Right ventricle myocardium inferior (tissue), 1 donor: ENCODE data around the gene BID. TPM values are rescaled to one million over a fixed set of nuclear protein-coding genes. Genes with fewer than 3 reads are reported as not detected.

Source experiments
- ATAC-seq: fragments of 200-7000 bp; cut with Tn5 transposase; one replicate; pipeline ENCODE4 v1.9.1; 2020; ENCODE audit warnings: mild to moderate bottlenecking, moderate library complexity
- DNase-seq: peaks from one replicate; pipeline ENCODE4 v3.0.0; 2021; ENCODE audit errors: missing footprints
- intact Hi-C: fragments of 100-400 bp; cut with DNase I; formaldehyde crosslinking; loops from one replicate; pipeline ENCODE4 v1.11.0; 2022
- long read RNA-seq: library from polyadenylated mRNA; unstranded; transcript quantifications from one replicate; pipeline ENCODE4 v2.0.0, GENCODE V29; 2021
- total RNA-seq: library from RNA; stranded (reverse); fragmentation: NEBNext Ultra II Directional; extraction: Animal tissue kit (Norgen Biotek cat#: 25700); gene quantifications from one replicate; pipeline ENCODE4 v1.2.1, GENCODE V29; 2021
- donor health status: DM: no; HTN: yes; CAD: no; lungs with severe emphysema.

The BID gene
- total RNA-seq, result 23.2 TPM
- long read RNA-seq, transcript BID-215 (6 exons, 2,199 nt), result major isoform, 11 of 14 reads
- long read RNA-seq, partial matches to known transcripts, result 0 of 14 reads
- long read RNA-seq, other reads (novel, unspliced or antisense), result 1 of 14 reads

DNA sequence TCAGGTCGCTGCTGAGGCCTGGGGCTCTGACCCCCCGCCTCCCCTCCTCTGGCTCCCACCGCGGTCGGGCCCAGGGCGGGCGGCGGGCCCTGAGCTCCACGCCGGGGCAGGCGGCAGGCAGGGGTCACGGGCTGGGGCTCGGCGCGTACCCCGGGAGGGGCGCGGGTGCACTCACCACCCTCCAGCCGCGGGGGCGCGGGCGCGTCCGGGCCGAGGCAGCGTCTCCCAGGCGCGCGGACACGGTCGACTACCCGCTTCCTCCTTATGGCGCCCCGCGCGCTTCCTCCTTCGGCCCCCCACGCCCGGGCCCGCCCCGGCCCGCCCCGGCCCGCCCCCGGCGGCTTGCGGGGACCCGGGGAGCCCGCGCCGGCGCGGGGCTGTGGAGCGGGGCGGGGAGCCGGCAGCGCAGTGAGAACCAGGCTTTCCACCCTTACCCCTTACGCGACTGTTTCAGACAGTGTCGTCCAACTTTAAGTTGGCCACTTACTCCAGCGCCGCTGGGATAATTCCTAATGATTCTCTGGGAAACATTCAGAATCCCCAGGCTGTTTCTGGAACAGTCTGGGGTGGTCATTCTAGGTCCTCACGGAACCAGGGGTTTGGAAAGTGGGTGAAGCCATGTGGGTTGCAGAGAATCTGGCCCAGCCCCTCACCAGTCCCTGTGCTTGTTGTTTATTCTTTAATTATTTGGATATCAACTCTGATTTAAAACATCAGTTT lies at the start of gene BID:
Gene BID (minus strand): TSS at position 264 of the 720 bp plus-strand sequence. CDS start 24,353 bp downstream, outside the sequence.
- DNase-seq (peak; percentile 90), ATAC-seq (peak; percentile 26)
- intact Hi-C loops, result no loop called here

DNA sequence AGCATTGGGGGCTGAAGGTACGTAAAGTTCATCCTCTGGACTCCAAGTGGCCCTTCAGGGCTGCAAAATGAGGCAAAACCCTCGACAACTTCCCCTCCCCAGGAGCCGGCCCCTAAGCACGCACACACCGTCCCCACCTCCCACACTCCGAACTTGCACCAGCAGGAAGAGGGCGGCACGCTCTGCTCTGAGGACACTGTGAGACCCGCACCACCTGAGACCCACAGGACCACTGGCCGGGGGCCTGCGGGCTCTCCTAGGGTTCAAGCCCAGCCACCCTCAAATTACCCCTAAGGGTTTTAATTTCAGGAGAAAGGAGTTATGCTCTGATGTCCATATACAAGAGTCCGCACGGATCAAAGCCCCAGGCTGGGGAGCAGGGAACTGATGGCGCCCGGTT lies 49.7 kb upstream of the BID start:
- DNase-seq (no peak), ATAC-seq (no peak)
- intact Hi-C loops, result no loop called here

DNA sequence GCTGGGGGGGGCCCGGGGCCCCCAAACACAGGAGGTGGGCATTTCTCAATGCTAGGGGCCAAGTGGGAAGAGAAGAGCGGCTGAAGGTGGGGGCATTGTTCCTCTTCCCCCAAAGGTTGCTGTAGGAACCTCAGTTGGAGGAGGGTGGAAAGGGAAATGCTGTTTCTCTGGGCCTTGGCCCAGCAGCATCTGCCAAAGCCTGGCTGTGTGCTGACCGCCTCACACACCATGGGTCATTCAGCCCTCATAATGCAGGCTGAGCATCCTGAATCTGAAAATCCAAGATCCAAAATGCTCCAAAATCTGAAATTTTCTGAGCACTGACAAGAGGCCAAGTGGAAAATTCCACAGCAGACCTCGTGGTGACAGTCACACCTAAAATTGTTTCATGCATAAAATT lies 49.0 kb upstream of the BID start:
- no peak for ATAC-seq
- no peak for DNase-seq
- intact Hi-C loops, result no loop called here

DNA sequence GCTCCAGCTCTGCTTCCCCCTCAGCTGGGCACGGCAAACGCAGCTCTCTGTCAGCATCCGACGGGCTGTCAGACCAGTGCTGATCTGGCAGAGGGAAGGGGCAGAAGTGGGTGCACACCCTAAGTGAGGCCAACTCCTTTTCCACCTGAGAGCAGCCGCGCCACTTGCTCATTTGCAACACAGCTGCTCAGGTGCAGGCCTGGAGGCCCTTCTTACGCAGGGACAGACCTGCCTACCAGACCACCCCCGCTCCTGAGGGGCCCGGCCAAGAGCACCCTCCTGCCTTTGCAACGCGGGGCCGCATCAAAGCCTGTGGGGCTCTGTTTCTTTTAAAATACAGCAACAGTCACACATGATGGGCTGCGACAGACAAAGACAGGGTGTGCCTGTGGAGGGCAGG lies 47.8 kb upstream of the BID start:
- intact Hi-C loops, result no loop called here
- no peak for ATAC-seq
- no peak for DNase-seq

DNA sequence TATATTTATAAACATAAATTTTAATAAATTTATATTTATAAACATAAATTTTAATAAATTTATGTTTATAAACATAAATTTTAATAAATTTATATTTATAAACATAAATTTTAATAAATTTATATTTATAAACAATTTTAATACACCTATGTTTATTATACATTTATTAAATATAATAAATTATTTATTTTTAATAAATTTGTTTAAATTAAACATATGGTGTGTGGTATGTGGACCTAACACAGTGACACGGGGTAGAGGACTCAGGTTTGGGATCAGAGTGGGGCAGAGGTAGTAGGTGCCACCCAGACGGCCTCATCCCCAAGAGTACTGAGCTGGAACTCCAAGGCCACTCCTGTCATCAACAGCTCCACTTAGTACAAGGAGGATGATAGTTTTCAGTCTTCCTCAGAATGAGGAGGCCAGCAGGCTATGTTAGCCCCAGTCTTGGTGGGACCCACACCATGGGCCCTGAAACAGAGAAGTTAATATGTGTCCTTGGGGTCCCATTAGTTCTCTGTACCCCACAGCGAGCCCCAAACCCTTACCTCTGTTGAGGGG lies 46.7 kb upstream of the BID start:
- no peak for ATAC-seq
- intact Hi-C loops, result no loop called here
- DNase-seq, result no peak

DNA sequence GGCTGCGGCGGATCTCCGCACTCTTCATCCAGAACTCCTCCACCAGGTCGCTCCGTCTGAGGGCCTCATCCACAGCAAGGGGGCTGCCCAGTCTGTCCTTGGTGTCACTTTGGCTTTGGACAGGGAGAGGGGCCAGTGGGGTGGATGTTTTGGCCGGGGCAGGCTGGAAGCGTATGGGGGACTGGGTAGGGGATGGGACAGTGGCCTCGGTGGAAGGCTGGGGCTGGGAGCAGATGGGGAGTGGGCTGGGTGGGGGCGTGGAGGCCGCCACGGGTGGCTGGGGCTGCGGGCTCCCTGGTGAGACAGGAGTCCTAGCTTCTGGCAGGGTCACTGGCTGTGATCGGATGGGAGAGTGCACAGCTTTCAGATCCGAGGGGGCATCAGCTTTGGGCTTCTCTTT lies 44.4 kb upstream of the BID start:
- intact Hi-C loops, result no loop called here
- ATAC-seq, result no peak
- DNase-seq, result no peak

DNA sequence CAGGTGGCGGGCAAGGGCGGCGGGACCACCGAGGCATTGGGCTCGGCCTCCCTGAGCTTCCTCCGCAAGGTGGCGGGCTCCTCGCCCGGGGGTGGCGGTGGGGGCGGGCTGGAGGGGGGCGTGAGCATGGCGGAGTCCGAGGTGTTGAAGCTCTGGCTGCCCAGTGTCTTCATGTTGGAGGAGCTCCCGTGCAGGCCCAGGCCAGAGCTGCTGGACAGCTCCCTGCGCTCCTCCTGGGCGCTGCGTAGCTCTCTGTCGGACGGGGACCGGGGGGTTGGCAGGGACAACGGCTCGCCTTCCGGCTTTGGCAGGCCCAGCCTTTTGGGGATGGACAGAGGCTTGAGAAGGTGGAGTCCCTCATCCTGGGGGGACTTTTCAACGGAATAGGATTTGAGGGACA lies 43.9 kb upstream of the BID start:
- ATAC-seq (no peak), DNase-seq (no peak)
- intact Hi-C loops, result no loop called here

DNA sequence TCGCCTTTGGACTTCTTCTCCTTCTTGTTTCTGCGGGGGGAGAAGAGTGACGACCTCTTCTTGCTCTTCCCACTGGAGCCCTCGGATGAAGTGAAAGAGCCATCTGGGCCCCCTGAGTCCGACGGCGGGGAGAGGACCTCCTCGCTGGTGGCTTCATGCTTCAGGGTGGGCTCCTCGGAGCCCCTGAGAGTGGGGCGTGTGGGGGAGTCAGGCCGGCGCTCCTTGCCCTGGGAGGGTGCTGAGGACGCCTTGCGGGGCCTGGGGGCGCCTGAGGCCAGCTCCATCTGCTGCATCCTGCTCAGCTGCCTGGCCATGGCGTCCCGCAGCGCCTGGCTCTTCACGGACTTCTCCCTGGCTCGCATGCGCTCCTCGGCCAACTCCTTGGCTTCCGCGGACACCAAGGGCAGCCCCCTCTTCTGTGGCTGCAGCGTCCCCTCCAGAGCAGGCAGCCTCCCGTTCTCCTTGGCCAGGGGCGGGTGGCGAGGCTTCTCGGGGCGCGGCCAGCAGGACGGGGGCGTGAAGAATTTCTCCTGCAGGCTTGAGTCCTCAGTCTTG lies 43.3 kb upstream of the BID start:
- no peak for DNase-seq
- ATAC-seq, result no peak
- intact Hi-C loops, result no loop called here

DNA sequence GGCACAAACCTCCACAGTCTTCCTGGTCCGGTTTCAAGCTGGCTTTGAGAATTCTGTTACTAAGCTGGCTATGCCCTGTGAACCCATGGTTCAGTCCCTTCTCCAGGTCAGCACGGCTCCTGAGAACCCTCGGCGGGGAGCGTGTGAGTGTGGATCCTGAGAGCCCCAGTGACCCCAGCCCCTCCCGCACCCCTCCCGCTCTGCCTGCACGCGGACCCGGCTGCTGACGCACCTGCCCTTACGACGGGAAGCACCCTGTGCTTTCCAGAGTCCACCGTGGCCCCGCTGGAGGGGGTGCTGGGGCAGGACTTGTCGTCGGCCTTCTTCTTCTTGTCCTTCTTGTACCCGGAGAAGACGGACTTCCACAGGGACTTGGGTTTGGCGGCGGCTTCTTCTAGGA lies 42.8 kb upstream of the BID start:
- DNase-seq (no peak), ATAC-seq (no peak)
- intact Hi-C loops, result no loop called here

DNA sequence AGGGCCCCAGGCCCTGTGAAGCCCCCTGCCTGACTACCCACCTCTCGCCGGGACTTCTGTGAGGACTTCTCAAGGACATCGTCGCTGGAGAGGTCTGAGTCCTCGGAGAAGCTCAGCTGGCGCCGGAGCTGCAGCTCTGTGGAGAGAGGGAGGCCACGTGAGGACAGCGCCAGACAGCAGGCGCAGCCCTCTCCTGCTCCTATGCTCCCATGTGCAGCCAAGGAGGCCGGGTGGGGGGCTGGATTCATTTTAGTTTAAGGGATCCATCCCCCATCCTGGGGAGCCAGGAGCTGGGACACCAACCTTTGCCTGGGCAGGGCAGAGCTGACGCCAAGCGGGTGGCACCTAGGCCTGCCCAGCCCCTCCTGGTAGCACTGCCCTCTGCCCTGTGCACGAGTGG lies 42.4 kb upstream of the BID start:
- ATAC-seq (no peak), DNase-seq (no peak)
- intact Hi-C loops, result no loop called here

DNA sequence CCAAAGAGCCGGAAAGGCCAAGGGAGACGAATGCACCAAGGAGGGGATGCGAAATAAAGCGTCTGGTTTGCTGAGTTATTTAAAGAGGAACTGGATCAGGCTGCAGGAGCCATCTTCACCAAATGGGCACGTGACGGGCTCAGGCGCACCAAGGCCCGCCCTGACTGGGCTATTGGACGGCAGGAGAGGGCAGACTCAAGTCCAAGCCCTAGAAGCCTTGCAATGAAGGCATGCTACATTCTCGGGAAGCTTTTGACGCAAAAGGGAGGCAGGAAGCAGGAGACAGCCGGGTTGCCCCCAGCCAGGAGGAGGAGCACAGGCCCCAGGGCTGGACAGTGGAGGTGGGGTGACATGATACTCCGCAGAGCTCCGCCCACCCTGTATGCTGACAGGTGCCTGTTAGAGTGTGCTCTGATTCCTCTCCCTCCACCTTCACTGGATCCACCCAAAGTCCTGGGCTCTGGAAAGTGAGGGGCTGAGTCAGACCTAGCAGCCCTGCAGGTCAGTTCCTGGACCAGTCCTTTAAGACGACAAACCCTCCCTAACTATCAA lies 41.5 kb upstream of the BID start:
- ATAC-seq (no peak), DNase-seq (no peak)
- intact Hi-C loops, result no loop called here

DNA sequence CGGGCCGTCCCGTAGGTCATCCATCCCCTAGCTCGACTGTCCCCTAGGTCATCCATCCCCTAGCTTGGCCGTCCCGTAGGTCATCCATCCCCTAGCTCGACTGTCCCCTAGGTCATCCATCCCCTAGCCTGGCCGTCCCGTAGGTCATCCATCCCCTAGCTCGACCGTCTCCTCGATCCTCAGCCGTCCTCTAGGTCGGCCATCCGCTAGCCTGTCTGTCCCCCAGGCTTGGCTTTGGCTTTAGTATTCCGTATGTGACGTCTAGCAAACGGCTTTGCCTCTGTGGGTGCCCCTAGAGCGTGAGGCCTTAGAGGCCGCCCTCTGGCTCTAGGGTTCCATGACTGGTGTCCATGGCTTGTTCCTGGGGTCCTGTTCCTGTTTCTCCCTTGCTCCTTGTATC lies 40.6 kb upstream of the BID start:
- intact Hi-C loops, result no loop called here
- ATAC-seq (no peak), DNase-seq (no peak)

DNA sequence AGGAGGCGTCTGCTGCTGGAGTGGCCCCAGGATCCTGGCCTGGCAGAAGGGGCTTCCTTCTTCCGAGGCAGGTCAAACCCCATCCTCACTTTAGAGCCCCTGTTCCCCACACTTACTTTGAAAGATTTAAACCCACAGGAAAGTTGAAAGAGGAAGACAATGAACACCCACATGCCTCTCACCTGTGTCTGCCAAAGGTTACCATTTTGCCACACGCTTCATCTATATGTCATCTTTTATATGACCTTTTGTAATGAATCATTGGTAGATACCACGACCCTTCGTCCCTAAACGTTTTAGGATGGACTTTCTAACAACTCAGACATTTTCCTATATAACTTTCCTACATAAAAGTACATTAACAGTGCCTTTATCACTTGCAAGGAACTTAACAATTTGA lies 39.8 kb upstream of the BID start:
- no peak for DNase-seq
- ATAC-seq, result no peak
- intact Hi-C loops, result no loop called here

DNA sequence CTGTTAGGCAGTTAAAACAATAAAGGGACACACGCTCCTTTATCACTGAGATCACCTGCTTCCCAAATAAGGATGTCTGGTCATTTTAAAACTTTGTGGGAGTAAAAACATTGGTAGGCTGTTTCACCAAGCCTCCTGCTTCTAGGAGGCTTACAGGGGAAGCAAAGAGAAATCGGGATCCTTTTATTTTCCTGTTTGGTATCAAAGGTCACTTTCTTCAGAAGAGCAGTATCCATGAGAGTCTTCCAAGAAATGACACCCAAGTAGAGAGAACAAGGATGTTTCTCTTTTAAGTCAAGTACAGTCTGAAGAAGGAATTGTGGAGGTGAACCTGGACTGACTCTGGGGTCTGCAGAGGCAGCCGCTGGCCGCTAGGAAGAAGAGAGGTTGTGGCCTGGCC lies 36.9 kb upstream of the BID start:
- ATAC-seq (no peak), DNase-seq (no peak)
- intact Hi-C loops, result no loop called here

DNA sequence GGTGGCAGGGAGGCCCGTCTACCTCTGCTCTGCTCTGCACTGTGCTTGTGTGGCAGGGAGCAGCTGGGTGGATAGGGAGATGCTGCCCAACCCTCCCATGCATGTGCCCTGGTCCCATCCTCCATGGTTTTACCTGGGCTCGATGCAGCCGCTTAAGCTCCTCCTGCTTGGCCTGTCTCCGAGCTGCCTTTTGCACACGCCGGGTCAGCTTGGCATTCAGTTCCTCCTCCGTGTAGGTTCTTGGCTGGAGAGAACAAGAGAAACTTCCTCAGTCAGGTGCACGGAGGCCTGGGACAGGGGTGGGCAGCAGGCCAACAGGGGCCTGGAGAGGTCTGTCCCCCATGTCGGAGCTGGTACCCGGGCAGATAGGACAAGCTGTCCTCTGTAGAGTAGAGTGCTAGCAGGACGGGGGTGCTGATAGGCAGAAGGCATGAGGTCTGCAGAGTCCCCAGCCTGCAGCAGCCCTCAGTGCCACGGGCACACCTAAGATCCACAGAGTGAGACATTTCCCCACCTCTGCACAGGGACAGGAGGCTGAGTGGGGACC lies 36.4 kb upstream of the BID start:
- DNase-seq (no peak), ATAC-seq (peak; percentile 70)
- intact Hi-C loops, result no loop called here

DNA sequence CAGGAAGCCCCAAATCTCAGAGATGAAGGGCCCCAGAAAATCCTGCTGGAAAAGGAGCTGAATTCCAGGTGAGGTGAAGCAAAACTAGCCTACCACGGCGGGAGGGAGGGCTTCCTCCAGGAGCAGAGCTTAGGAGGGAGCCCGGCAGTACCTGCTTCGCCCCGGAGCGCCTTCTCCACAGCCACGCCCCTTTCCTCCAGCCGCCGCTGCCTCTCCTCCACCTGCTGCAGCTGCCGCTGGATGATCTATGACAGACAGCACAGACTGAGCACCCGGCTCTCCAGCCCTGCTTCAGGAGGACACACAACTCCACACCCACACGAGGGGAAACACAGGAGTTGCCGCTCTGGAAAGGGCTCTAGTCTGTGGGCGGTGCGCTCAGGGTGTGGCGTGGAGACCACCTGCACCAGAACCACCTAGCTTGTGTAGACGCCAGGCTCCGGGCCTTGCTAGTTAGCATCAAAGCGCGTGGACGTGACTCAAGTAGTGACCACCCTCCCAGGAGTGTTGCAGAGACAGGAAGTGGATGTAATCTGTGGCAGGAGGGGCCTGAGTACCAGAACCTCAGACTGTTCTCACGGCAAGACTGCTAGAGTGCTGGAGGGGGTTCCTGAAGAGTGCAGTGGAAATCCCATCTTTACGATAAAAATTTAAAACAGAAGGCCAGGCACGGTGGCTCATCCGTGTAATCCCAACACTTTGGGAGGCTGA lies 34.6 kb upstream of the BID start:
- DNase-seq (no peak), ATAC-seq (no peak)
- intact Hi-C loops, result no loop called here

DNA sequence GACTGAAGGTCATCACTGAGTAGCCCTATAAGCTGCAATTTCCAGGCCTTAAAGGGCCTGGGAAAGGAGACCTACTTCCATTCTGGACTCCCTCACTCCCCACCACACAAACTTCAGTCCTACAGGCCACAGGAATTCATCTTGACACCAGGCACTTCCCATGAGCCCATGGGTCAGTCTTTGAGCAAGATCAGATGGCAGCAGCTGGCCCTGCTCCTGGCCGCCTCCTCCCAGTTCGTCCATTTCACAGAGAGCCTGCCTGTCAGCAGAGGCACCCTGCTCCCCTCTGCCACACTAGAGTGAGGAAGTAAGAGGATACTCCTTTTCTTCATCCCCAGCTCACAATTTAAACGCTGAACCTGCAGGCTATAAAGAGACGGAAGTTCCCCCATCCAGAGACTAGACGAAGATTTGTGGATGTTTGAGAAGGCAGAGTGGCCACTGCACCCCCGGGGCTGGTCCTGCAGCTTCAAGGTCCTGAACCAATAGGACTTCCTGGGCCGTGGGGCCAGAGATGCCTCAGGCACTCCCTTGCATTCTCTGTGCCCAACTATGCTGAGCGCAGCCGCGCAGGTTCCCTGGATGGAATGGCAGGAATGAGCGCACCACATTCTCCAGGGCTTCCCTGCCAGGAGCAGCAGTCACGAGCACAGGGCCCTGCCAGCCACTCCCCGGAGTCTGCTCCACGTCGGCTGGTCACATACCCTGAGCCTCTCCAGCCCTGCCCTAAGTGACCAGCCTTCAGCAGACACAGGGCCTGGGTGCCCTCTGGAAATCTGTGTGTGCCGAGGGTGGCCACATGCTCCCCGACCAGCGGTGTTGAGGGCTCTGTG lies 33.5 kb upstream of the BID start:
- ATAC-seq (peak; percentile 88), DNase-seq (no peak)
- intact Hi-C loops, result no loop called here

DNA sequence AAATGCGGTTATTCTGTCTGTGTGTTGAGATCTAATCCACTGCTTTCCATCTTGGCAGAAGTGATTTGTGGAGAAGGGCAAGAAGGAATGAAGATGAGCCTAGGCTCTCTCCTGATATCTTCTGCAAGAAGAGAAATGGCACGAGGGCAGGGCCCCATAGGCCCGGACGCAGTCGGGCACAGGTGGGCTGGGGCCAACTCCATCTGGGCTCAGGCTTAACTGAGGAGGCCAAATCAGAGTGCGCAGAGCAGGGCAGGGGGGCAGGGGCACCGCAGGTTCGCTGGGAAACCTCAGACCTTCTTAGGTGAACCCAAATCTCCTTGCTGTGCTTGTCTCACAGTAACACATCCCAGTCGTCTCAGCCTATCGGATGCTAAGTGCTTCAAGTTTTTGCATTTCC lies 32.8 kb upstream of the BID start:
- intact Hi-C loops, result no loop called here
- ATAC-seq (no peak), DNase-seq (no peak)

DNA sequence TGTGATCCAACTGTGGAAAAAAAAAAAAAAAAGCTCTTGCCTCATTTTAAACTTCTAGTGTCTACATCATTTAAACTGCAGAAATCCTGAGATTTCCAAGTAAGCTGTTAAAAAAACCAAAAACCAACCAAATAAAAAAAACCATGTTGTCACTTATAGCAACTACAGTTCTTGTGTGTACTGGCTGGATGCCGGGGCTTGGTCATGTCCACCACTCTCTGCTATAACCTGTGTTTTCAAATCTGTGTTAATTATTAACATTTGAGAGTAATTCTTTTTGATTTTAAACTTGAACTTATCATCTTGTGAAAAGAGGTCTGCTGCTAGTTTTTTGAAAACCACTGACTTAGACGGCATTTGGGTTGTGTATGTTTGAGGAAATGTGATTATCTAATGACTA lies 32.2 kb upstream of the BID start:
- intact Hi-C loops, result no loop called here
- no peak for ATAC-seq
- DNase-seq, result no peak
